Midbrain (tissue), 1 donor: Measurements from ENCODE around the gene SEL1L3.

Source experiments
- DNase-seq: peaks from one replicate; lab custom pipeline; 2025; lab: John Stamatoyannopoulos, UW

Gene SEL1L3

DNA sequence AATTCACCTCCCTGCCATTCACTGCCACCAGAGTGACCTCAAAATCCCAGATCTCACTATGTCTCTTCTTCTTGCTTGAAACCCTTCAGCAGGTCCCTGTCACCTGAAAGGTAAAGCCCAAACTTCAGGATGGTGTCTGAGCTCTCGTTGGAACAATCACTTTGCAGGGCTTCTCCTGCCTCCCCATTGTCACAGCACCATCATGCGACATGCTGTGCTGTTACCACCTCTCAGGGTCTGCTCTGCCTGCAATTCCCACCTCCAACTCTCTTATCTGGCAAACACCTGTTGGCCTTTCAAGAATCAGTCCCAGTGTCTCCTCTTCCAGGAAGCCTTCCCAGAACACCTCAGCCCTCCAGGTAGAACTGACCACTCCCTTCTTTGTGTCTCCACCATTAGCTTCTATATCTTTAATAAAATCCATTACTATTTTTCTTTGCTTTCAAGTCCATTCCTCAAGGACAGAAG, 46.2 kb downstream of the SEL1L3 start:
- DNase-seq, result no peak

DNA sequence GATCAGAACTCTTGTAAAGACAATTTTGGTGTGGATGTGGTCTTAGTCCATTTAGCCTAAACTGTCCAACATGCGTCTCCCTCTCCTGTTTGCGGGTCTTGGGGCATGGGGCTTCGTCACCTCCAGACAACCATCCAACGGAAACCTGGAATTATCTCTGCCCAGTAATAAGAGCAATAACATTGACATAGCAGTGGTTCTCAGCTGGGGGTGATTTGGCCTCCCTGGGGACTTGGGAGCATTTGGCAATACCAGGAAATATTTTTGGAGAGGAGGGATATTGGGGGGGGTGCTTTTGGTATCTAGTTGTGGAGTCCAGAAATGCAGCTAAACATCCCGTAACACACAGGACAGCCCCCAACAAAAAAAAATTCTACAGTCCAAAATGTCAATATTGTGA, 47.2 kb downstream of the SEL1L3 start:
- no peak for DNase-seq

DNA sequence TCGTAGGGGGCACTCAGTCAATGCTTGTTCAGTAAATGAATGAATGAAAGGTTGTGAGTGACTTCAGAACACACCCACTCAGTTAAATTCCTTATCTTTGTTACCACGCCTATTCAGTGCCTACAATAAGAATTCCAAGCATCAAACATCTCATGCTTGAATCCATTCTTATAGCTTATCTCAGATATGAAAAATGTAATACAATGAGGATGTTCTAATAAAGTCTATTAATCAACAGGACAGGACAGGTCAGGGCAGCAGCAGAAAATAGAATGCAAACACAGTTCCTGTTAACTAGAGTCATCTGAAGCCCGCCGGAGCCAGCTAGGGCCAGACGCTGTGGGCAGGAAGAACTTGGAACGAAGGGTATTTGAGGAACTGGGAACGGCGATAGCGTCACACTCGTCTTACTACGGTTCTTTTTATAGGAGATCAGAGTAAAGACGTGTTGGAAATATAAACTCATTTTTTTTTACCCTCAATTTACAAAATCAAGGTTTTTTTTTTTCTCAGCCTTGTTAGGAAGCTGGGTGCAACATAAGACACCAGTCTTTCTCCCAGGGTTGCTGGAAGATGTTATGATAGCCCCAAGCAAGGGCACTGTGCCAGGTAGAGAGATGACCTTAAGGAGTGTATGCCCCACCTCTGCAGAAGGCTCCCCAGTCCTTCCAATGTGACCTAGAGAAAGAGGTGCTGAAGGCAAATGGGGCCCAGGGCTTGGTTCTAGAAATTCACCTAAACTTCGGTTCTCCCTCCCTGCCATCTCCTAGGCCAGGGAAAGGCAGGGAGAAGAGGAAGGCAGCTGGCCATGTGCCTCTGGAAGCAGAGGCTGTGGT, 48.3 kb downstream of the SEL1L3 start:
- peak; percentile 53 for DNase-seq

DNA sequence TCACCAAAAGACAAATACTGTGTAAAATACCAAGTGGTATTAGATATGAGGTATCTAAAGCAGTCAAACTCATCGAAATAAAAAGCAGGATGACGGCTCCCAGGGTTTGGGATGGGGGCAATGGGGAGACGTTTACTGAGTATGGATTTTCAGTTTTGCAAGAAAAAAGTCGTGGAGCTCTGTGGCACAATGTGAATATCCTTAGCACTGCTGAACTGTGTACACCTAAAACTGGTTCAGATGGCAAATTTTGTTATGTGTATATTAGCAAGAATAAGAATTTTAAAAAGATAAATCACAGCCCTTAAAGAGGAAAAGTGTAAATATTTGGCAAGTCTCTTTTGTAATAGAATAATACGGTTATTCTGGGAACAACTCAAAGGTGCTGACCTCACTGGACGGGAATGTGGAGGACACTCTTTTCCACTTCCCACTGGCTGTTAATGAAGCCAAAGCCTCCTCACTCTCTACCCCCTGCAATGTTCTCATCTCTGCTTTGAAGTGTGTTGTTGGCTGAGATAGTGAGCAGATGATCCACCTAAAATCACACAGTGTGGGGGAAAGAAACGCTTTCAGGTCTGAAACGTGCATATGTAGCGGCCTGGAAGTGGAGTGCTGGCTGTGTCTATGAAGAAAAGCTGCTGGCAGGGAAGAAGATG, 49.2 kb downstream of the SEL1L3 start:
- DNase-seq, result no peak

DNA sequence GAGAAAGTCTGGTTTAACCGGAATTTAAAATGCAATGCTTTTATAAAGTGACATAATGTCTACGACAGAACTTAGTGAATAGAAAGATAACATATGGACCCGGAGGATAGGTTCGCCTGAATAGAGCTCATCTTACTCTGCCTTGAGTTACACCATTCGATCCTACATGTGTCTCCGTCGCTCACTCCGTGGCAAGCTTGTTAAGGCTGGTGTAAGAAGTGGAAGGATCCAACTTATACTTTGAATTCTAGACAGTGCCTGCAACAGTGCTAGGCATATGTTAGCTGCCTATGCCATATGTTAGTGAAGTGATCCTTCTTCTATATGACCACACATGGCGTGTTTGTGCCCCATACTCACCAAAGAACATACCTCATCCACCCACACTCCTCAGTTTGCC, 50.9 kb downstream of the SEL1L3 start:
- DNase-seq, result no peak

DNA sequence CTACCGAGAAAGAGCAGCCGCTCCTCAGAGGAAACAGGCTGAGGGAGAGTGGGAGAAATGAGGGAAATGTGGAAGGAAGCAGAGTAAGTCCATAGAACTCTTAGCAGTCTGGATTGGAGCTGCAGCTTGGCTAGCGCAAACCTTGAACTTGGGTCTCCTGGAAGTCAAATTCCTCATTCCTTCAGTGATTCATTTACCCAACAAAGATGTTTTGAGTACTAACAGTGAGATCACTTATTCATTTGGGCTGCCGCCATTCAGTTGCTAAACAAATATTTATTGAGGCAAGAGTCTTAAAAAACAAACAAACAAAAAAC, 51.5 kb downstream of the SEL1L3 start:
- DNase-seq, result no peak

DNA sequence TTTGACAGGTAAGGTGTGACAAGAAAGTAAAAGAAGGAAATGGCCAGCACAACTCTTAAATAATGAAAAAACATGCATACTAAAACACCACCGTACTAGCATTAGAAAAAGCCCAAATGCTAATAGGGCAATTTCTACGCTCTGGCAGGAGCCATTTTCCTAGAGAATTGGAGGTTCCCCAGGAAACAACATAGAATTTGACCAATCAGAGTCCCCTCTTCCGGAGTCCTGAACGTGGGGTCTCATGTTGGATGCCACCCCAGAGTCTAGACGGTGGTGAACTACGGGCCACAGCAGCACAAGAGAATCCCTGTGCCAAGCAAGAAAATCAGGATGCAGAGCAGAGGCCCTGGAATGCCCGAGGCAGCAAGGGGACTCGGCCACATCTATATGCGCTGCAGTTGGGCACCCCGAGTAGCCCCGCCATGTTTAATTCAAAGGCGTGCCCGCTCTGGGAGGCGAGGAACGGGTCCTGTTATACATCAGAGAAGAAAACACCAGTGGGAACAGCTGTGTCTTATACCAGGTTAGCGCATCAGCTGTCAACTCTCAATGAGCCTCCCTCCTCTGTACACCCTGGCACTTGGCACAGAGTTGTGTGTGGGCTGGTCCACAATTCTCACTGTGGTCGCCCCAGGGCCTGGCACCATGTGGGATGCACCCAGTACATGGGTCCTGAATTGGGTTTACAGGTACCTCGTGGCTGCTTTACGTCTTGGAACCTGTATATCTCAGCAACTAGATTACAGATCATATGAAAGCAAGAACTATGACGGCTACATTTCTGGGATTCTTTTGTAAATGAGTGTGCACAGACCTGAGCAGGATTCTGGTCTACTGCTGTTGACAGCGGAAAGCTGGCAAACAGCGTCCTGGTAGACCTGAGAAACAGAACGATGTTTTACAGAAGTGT, 52.1 kb downstream of the SEL1L3 start:
- DNase-seq, result no peak

DNA sequence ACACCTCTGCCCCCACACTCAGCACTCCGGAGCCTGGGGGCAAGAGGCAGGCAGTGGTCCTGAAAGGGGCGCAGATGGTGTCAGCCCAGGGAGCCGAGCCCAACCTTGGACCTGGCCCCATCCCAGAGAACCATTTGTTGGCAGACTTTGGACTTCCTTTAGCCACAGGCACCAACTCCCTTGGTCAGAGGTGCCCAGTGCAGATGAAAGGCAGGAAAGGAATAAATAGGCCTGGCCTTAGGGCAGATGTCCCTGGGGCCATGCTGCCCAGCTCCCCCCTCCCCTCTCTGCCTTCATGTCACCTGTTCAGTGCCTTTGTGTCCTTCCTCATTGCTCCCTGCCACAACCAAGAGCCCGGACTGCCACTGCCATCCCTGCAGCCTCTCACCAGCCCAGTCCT, 52.8 kb downstream of the SEL1L3 start:
- DNase-seq, result no peak

DNA sequence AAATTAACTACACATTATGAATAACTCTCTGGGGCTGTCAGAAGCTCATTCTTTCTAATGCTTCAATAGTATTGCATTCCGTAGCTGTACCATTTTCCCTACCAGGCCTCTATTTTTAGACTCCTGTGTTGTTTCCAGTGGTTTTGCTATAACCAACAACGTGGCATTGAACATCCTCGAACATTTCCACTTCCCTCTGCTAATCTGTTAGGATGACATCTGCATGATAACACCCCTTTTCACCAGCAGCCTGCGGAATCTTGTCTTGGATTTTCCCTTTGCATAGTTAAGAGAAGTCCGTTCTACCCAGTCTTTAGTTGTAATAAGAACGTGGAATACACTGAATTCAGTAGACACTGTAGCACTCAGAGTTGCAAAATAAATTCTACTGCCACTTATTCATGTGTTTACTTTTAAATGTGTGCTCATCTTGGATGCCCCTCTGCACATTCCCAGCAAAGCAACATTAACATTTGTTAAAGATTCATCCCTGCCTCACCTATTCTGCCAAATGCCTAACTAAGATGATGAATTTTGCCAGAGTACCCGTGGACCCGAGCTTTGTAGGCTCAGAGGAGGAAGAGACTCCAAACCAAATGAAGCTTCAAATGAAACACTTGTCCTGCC, 55.6 kb downstream of the SEL1L3 start:
- DNase-seq, result no peak

DNA sequence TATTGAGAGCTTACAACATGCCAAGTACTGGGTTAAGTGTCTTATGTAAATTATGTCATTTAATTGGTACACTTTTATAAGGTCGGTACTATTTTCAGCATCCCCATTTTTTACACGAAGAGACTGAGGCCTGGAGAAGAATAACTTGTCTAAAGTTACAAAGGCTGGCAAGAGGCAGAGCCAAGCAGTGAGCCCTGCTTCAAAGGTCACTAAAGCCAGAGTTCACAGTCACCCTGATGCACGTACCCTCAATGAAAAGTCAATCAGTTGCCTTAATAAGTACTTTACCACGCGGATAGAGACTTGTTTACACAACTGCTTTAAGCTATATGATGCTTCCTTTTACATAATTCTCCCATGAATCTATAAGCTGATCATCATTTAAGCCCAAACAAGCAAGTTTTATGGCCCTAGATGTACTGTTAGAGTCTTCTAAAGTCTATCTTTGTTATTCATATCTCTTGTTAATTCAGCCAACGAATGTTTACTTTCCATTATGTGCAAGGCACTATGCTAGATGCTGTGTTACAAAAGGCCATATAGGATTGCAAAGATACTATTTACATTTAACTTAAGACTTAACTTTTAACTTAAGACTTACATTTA, 57.4 kb downstream of the SEL1L3 start:
- DNase-seq, result no peak

DNA sequence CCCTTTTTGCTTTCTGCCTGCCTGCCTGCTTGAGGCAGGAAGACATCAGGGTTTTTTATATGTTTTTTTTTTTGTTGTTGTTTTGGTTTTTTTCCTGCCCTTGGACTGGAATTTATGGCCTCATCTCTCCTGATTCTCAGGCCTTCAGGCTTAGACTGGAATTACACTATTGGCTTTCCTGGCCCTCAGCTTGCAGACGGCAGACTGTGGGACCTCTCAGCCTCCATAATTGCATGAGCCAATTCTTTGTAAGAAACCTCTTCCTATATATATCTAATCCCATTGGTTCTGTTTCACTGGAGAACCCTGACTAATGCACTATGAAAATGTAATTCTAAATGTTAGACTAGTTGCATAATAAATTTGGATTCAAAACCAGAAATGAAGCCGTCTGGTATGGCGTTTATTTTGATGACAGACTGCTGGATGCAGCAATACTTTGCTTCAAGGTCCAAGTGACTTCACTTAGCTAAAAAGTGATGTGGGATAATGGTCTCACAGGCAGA, 59.0 kb downstream of the SEL1L3 start:
- DNase-seq, result no peak

DNA sequence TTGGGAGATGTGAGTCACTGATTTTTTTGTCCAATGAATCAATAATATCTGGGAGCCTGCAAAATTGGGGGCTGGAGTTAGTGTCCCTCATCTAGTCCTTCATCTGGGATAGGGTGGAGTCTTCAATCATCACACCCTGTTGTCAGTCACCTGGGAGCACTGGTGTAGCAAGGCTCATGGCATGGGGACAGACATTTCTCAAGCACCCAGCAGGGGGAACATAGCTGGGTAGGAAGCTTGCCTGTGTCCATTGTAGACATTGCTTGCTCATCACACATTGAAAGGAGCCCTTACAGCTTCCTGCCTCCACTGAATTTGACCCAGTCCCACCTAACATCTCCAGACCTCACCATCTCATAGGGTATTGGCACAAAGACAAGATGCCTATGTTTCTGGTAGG, 61.2 kb downstream of the SEL1L3 start:
- no peak for DNase-seq

DNA sequence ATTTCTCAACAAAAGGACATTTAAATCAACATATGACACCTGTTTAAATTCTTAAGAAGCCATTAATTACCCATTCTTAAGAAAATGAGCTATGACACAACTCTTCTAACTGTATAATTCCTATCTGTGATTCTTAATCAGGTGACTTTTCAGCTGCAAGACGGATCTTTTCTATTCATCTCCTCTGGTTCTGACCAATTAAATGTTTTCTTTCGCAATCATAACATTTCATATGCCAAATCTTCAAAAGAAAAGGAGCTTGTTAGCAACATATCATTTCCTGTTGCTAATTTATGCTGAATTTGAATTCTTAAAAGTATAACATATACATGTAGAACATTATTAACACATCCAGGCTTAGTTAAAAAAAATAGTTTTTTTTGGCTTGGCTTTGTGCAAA, 62.5 kb downstream of the SEL1L3 start:
- DNase-seq, result no peak

DNA sequence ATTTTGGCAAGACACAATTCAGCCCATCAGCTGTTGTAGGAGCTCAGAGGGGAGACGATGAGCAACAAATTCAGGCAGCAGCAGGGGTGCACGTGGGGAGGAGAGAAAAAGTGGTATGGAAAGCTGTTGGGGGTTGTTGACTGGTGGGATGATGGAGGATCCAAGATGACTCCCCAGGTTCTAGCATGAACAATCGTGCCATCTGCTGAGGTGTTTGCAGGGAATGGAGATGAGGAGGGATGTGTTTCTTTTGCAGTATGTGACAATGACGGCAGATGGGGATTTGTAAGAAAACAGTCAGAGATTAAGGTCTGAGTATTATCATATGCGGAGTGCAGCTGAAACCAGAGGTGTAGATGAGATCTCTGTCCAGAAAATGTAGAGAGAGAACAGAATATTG, 63.3 kb downstream of the SEL1L3 start:
- DNase-seq, result no peak

DNA sequence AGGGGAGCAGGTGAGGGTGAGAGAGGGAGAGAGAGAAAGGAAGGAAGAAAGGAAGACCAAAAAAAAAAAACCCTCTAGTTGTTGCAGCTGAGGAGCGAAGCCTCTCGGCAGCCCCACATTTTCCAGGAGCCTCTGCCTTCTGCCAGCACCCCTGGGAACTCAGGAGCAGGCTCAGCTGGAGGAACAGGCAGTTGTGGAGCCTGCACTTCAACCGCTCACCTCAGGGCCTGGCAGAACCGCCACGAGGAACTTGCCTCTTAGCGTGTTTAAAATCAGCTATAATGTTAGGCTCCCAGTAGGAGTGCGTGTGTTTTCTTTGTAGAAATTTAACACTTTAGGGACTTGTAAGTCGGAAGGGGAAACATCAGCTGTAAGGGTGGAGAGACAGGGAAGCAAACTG, 65.7 kb downstream of the SEL1L3 start:
- DNase-seq, result no peak

DNA sequence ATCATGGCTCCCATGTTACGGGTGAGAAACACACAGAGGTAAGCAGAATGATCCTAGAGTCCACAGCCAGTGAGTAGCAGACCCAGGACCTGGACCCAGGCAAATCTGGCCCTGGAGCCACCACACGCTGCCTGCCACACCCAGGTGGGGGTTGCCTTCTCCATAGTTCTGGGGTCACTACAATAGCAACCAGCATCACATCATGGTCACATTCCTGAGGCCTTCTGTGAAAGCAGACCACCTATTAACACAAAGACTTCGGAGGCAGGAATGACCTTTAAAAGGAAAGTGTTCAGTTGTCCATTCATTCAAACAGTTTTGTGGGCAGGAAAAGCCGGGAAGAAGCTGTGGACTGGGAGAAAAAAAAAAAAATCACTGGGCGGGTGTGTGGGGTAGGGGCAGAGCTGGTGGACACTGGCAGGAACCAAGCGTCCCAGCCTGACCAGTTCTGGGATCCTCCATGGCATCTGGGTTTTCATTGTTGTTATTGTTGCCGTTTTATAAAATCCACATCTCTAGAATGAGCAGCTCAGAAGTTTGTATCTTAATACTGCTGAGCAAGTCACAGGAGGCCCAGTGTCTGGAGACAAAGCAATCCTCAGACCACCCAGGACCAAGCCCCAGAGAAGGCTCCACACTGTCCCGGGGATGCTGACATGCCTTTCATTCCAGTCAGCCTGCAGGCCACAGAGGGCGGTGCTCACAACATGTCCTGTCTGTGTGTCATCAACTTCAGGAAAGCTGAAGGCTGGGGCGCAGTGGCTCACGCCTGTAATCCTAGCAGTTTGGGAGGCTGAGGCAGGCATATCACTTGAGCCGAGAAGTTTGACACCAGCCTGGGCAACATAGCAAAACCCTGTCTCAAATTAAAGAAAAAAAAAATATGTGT, 67.0 kb downstream of the SEL1L3 start:
- DNase-seq, result no peak

DNA sequence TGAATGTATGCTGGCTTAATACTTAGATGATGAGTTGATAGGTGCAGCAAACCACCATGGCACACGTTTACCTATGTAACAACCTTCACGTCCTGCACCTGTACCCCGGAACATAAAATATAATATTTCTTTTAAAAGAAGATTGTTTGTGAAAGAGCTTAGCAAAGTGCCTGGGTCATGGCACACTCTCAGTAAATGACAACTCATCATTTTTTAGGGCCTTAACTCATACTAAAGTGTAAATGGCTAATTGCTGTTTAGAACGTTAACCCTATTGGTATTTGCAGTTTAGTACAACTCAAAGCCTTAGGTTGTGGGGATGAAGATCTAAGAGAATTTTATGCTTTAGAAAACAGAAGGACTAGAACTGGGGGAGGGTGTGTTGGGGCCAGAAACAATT, 67.7 kb downstream of the SEL1L3 start:
- no peak for DNase-seq

DNA sequence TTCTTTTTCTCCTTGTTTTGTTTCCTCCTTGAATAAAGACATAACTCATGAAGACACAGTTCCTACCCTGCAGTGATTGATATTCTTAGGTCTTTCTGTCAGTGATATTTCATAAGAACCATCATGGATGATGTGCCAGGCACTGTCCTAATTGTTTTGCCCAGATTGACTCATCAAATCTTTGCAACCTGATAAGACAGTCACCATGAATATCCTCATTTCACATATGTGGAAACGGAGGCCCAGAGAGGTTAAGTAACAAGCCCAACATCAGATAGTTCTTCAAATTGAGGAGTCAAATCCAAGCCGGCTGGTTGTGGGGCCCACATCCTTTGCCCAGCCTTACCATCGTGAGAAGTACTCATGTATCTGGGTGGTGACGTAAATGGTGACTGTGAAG, 69.9 kb downstream of the SEL1L3 start:
- DNase-seq, result no peak

DNA sequence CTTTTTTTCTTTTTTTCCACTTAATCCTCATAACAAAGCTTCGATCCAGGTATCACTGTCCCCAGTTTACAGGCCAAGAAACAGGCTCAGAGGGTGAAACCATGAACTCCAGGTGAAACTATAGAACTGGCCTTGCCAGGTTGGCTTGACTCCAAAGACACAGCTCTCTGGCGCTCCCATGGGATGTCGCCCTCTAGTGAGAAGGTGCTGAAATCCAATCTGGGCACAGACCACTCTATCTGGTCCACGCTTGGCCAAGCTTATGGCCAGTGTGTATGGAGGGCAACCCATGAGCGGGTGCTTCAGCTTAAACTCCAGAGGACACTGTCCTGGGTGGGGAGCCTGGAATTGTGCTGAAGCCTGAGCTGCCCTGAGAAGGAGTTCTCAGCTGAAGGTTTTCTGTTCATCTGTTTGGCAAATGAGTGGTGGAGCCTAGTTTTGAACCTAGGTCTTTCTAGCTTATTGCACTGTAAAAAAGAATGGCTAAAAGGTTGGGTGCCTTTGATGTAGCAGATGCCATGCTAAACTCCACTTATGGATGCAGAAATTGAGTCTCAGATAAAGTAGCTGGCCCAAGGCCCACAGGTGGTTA, 70.5 kb downstream of the SEL1L3 start:
- no peak for DNase-seq

DNA sequence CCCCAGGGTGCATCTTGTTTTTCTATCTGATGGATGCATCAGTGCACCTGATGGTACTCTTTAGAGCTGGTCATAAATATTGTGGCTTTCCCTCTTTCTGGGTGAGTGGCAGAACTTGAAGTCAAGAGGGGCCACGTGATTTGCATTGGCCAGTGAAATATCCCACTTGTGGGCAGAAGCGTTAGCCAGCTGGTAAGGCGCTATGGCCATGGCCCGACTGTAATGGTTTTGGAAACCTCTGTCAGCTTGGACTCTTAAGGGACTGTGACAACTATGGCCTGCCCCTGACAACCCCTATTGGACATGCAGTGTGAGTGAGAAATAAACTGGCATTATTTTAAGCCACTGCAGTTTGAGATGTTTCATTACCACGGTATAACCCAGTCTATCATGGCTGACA, 72.8 kb downstream of the SEL1L3 start:
- no peak for DNase-seq
